NCI-H2107 (cell line): ENCODE results near the gene PLA2G2E.

Experiments used
- DNase-seq: peaks from one replicate; lab custom pipeline; 2025; lab: John Stamatoyannopoulos, UW

The PLA2G2E gene, protein sequence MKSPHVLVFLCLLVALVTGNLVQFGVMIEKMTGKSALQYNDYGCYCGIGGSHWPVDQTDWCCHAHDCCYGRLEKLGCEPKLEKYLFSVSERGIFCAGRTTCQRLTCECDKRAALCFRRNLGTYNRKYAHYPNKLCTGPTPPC

DNA sequence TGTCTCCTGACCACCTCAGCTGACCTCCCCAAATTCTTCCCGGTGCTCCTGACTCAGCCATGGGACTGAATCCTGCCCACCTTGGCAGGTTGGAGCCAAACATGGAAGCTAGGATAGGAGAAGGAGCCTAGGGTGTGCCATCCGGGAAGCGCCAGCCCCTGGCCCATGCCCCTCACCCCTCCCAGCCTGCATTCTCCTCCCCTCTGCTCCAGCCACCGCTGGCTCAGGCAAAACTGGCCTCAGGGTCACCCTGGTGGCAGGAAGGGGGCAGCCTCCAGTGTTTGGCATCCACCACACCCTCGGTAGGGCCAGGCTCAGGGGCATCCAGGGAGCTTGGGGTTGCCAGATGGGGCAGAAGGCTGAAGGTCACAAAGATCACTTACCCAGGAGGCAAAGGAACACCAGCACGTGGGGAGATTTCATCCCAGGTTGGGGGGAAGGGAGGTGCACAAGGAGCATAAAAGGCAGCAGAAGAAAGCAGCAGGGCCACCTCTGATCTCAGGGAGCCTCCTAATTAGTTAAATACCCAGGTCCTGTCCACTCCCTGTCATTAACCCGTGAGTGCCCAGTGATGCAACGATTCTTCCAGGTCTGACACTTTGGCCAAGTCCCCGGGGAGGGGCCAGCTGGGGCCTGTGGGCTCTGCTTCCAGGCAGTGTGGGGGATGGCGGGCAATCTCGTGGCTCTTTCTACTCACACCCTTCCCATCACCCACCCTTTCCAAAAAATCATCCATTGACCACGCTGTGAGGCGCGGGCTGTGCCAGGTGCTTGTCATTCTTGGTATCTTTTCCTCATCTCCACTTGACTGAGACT is at the start of gene PLA2G2E:
PLA2G2E (minus strand) TSS at position 481 of the 816 bp plus-strand sequence; CDS start at position 423, 58 bp downstream.
- DNase-seq, result no peak

DNA sequence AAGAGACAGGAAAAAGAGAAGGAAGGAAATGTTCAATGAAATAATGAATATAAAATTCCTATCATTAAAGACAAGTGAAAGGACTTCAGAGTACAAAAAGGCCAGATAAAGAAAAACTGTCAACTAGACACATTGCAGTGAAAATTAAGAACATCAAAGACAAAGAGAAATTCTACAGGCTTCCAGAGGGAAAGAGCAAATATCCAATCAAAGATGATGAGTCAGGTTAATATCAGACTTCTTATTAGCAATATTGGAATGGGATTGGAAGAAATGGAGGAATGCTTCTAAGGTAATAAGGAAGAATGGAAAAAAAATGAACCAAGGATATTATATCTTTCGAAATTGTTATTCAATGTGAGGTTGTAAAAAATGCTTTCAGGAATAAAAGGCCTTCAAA is 48.2 kb upstream of the PLA2G2E start:
- DNase-seq, result no peak

DNA sequence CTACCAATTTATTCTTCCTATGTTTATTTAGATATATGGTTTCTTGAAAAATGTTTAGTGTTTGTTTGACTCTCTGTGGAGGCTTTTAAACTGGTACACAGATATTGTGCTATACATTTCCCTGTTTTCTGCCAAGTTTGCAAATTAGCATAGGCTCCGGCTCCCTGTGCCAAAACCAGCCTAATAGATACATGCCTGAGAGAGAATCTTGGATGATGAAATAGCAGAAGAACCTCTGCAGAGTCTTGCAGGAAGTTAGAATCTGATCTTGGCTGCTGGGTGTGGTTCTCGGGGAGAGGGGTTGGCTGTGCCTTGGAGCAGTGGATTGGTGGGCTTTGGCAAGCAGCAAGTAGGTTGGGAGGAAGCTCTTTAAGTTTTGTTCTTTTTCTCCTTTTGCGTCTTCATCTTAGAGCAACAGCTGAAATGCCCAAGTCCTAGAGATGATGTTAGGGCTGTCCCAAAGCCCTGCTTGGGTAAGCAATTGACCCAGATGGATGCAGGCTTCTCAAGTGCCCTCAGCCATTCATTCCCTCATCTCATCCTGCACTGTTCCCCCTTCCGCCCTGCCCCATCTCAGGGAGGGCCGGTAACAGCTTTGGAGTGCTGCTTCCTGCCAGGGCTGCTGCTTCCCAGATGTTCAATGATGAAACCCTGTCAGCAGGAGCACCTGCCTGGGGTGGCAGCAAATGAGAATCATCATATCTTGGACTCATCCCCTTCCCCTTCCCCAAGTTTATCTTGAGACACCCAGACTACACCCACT is 46.7 kb upstream of the PLA2G2E start:
- no peak for DNase-seq

DNA sequence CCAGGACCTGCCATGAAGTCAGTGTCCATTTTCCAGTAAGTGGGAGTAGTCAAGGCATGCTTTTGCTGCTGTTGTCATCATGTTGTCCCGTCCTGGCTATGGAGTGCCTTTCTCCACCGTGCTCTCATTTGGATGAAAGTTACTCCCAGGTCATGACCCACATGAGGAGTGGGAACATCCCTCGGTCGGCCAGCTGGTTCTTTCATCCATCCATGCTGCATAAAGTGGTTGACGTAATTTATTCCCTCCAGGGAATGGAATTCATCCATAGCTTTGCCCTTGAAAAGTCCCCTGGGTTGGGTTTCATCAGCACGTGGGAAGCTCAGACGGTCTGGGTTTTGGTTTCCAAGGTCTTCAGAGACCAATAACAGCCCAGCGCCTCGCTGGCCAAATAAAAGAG is 44.4 kb upstream of the PLA2G2E start:
- DNase-seq, result no peak

DNA sequence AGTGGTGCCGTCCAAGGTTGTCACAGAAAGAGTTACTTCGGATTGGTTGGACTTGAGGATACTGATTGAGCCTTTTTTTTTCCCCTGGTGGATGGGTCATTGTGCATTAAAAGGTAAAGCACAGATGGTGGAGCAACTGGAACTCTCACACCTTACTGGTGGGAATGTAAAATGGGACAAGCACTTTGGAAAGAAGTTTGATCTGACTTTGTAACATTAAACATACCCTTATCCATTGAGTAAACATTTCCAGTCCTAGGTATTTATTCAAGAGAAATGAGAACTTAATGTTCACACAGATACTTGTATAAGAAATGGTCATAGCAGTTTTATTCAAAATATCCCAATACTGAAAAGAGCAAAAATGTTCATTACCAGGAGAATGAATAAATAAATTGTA is 41.1 kb upstream of the PLA2G2E start:
- no peak for DNase-seq

DNA sequence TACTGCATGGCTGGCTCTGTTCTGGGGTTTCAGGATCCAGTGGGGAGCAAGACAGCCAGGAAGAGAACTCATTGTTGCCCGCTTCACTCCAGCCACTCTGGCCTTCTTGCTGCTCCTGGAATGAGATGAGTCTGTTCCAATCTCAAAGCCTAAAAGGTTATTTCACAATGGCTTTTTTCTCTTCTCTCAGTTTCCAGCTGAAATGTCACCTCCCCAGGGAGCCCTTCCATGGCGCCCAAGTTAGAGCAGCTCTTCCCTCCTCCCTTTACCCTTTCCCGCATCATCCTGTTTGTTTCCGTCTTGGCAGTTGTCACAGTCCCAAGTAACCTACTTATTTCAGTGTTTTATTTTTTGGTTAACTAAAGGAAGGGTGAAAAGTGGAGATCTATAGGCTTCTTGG is 40.2 kb upstream of the PLA2G2E start:
- no peak for DNase-seq

DNA sequence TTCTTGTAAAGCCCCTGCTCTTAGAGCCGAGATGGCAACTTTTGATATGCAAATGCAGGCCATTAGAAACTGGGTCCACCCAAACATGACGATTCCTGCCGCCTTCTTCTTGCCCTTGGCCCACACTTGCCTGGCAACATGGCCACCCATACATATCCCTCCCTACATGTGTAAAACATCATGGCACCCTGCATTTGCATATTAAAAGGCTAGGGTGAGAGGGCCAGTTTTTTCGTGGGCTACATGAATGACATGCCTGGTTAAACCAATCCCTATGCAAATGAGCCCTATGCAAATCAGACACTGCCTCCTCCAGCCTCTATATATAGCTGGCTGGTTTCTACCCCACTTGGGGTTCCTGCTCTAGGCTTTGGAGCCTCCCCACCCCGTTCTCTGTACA is 37.2 kb upstream of the PLA2G2E start:
- no peak for DNase-seq

DNA sequence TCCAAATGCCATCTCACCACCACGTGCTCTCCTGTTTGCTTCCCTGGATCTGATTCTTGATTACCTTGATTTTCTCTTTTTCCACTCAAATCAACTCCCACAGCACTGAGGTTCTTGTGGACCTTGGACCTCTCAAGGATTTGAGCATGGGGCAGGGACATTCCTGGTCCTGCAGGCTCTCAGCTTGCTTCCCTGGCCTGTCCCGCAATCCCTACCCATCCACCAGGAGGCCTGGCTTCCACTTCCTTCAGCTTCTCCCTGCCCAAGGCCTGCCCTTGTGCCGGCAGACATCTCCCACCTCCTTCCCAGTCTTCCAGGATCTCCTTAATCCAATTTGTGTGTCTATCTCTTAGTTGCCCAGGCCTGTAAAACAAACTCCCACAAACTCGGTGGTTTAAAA is 34.4 kb upstream of the PLA2G2E start:
- no peak for DNase-seq

DNA sequence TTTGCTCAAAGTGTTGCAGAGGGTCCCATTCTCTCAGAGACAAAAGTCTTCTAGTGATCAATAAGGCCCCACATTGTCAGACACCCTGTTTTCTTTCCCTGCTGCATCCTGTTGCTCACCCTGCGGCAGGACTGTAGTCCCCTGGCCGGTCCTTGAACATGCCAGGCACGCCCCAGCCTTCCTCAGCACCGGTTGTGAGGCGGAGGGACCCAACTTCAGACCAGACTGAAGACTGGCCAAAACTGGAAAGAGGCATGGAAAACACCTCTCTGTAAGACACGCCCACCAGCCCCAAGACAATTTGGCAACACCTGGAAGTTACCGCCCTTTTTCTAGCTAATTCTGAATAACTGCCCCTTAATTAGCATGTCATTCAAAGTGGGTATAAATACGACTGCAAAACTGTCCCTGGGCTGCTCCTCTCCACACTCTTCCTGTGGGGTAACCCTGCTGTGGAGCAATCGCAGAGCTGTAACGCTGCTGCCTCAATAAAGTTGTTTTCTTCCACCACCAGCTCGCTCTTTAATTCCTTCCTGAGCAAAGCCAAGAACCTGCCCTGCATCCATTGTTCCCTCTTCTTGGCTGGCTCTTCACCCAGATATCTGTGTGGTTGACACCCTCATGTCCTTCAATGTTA is 32.2 kb upstream of the PLA2G2E start:
- no peak for DNase-seq

DNA sequence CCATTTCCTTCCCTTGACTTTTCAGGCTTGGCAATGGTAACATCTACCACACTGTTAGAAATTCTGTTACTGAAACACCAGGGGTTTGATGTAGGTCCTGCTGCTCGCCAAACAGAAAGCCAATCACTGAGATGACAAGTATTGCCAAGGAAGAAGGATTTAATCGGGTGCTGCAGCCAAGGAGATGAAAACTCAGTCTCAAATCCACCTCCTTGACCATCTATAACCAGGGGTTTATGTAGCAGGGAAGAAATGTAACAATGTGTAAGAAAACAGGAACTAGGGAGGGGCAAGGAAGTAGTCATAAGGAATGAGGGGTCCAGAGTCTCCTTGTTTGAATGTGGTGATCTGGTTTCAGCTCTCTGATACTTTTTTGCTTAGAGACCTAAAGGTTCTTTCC is 30.6 kb upstream of the PLA2G2E start:
- no peak for DNase-seq

DNA sequence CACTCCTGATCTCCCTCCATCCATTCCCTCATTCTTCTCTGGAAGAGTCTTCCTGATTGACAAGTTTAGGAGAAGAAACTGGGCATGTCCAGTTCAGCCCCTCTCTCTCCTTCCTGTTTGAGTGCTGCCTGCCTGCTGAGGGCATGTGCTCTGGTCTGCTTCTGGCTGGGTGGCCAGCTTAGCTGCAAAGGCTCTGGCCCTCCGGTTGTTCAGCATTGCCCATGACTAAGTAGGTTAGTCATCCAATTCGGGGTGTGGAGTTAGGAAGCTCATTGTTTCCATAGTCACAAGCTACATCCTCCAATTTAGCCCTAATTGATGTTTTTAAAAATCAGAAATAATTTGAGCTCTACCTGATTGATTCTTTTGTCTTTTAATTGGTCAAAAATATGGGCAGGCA is 25.6 kb upstream of the PLA2G2E start:
- no peak for DNase-seq

DNA sequence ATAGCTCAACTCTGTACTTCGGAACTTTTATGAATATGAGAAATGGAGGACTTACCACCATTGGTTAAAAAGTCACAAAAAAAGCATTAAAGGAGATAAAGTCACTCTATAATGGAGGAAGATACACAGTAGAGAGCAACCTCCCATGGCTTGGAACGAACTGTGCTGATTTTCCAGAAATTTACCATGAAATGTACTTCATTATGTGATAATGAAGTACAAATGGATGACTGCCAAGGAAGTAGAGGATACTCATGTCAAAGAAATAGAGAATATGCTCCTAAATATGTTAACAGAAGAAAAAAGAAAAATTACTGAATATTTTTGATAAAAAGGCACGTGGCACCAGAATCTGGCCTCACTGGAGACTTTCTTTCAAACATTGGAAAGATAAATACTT is 23.6 kb upstream of the PLA2G2E start:
- DNase-seq, result no peak

DNA sequence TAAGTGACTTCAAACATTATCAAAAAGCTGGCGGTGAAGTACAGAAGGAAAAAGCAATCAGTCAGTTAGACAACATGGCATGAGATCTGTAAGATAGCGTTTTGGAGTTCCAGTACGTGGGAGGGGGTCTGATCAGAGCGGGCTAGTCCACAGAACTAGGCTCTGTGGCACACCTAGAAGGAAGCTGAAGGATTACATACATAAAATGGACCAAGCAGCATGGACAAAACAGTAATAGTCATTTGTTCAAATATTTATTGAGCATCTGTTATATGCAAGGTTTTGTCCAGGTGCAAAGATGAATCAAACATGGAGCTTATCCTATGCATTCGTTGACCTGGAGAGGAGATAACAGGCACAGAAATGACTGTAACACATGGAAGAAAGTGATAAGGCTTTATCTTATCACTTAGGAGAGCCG is 22.9 kb upstream of the PLA2G2E start:
- no peak for DNase-seq

DNA sequence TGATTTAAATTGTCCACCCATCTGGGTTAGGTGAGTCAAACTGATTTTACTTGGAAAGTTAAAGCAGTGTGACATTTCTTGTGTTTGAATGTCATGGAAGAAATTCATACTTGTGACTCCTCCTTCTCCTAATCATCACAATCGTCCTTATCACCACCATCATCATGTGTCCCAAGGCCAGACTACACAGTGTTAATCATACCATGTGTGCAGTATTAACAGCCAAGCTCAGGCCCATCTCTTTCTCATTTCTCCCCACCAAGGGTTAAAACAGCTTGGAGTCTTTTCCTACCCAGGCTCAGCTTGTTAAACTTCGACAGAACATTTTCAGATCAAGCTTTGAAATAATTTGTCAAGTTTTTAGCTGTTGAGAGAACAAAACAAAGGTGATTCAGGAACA is 22.5 kb upstream of the PLA2G2E start:
- DNase-seq, result no peak

DNA sequence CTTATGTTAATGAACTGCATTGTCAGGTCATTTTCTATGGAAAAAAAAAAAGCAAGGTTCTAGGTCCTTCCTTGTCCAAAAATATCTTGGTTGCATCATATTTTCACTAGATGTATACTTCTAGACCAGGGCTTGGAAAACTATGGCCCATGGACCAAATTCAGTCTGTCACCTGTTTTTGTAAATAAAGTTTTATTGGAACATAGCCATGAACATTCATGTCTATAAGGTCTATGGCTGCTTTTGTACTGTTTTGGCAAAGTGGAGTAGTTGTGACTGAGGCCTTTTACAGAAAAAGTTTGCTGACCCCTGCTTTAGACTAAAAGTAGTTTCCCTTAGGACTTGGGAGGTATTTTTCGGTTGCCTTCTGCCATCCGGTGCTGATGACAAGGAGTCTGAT is 19.2 kb upstream of the PLA2G2E start:
- no peak for DNase-seq

DNA sequence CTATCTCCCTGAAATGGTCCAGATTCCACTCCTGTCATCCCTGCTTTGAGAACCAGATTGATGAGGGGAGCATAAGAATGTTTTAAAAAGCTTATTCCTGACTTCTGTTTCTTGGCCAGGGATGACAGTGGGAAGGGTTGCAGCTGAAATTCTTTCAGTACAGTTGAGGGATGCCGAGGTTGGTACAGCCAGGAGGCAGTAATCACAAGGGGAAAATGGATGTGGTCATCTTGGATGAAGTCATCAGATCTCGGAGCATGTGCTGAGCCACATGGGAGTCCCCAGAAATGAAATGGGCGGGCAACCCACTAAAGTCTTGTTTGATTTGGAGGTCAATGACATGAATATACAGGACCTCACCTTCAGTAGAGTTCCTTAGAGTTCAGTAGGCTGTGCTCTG is 18.7 kb upstream of the PLA2G2E start:
- no peak for DNase-seq

DNA sequence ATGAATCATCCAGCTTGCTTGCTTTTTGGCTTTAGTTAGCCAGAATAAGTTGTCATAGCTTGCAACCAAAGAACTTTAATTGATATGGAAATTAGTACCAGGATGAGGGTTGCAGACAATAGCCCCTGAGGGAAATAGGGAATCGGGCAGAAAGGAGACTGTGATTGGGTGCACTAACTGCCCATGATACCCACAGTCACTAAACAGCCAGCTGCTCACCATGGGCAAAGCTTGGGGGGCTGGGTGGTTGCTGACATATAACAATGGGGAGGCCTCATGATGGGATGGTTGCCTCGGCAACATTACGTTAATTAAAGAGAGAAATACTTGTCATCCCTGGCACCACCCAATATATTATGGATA is 17.8 kb upstream of the PLA2G2E start:
- DNase-seq, result no peak

DNA sequence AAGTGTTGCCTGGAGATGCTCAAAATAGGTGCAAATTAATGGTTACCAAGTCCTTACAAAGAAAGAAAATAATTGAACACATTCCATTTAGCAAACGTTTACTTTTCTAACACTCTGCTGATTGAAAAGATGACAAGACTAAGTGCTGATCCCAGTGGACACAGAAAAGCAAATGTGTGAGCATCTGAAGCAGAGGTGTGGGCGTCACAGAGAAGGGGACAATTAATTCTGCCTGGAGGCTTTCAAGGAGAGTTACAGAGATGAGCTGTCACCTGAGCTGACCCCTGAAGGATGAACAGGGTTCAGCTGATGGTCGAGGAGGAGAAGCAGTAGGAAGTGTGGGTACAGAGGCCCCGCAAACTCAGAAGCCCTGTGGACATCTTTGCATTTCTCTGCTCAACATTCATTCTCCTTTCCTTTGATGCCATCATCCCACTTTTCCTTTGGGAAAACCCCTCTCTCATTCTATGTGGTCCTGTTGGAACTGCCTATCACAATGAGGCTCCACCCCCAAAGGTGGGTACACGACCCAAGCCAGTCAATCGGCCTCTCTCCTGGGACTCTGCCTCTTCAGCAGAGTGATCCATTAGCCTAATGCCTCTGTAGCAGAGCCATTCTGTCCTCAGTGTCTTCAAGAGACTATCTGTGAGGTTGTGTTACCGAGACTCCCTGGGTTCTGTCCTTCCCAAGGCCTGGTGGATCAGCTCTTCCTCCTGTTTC is 17.2 kb upstream of the PLA2G2E start:
- DNase-seq, result no peak

DNA sequence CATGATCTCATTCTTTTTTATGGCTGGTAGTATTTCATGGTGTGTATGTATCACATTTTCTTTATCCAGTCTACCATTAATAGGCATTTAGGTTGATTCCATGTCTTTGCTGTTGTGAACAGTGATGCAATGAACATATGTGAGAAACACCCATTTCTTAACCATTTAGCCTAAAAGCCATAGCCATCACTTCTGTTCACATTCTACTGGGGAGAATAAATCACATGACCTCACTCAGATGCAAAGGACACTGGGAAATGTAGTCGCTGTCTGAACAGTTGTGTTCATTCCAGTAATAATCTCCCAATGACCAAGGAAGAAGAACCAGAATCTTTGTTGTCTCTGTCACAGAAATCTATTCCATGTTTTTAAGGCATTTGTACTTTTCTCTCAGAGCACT is 15.1 kb upstream of the PLA2G2E start:
- DNase-seq, result no peak

DNA sequence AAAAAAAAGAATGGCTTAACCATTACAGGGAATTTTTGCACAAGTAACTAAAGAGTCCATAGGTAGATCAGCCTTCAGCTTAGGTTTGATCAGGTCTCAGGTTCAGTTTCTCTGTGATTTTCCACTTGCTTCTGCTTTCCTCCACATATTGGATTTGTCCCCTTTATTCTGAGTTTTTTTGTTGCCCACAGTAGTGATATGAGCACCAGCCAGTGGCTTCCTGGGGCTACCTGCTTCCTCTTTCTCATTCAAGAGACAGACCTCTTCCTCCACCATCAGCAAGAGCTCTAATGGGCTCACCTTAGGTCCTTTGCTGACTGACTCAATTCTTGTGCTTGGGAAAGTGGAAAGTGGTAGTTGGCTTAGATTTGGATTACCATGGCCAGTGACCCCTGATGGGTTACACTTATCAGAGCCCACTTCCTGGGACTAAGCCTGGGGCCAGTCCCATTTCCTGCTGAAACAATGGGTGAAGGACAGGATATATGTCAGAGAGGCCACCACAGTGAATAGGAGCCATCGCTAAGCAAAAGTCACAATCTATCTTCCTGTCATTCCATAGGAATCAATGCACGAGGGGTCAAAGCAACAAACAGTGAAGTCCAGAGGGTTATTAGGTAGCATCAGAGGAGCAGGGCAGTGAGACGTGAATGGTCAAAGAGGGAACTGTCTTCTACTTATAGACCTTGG is 12.8 kb upstream of the PLA2G2E start:
- DNase-seq, result no peak

DNA sequence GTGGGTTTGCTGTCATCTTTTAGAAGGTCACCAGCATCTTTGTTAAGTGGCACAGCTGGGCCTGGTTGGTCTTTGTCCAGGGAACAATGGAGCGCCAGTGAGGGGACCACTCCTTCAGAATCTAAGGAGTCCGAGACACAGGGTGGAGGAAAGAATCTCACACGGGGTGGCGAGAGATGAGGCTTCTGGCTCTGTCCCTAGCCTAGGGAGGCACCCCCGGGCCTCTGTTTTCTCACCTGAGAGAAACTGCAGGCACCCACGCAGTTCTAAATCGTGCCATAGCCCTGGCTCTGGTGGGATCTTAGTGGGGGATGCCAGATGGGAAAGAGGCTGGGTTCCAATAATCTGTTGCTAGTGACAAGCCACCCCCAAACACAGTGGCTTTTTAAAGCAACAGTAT is 10.9 kb upstream of the PLA2G2E start:
- no peak for DNase-seq

DNA sequence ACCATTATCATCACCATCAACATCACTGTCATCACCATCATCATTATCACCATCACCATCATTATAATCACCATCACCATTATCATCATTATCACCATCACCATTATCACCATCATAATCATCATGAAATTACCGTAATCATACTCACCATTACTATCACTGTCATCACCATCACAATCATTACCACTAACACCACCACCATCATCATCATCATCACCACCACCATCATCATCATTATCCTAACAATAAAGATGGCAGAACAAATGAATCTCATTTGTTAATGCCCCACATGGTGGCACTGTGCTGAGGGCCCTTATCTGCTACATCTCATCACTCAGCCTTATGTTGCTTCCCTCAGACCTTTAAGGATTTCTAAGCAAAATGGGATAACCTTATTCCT is 9.4 kb upstream of the PLA2G2E start:
- DNase-seq, result no peak
